Mammary epithelial cell (primary cell): ENCODE measurements around the gene THSD7A.

Experiments
- EZH2 ChIP-seq: IDR thresholded peaks from 2 replicates; pipeline ENCODE4 v1.6.1; 2012; ENCODE audit warnings: low read length, inconsistent platforms, borderline replicate concordance
- TF ChIP-seq, protein P1 (sequence below), 2 donors: IDR thresholded peaks in 1 of 2; conservative IDR thresholded peaks in 1 of 2; 2 replicates each; pipeline ENCODE4 v1.5.1; 2011 to 2012; ENCODE audit warnings: inconsistent platforms in 2 of 2, low read length in 2 of 2, mild to moderate bottlenecking in 2 of 2, control low read depth in 1 of 2, low read depth in 1 of 2; ENCODE audit not compliant: insufficient read depth in 1 of 2; ENCODE audit errors: extremely low read depth in 1 of 2

DNA sequence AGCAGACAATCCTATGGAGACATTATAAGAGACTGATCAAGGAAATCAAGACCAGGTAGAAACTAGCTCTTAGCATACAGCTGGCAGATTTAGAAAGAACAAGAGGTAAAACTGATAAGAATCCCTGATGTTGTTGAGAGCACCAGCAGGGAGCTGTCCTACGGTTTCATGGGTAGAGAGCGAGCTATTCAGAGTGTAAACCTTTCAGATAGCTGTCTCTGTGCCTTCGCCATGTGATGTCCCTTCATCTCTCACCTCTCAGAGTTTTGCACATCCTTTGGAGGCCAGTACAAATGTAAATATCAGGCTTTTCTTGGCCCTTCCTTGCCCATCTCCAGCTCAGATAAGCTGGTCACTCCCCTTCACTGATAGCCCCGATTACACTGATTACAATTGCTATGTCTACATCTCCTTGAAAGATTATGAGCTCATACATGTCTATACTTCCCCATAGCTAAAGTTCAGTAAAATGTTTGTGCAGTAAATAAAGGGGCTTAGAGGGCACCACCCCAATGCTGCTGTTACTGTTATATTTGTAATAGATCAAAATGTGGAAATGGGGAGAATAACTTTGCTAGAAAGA lies 21.9 kb downstream of the THSD7A start:
- TF ChIP-seq, protein P1, sequence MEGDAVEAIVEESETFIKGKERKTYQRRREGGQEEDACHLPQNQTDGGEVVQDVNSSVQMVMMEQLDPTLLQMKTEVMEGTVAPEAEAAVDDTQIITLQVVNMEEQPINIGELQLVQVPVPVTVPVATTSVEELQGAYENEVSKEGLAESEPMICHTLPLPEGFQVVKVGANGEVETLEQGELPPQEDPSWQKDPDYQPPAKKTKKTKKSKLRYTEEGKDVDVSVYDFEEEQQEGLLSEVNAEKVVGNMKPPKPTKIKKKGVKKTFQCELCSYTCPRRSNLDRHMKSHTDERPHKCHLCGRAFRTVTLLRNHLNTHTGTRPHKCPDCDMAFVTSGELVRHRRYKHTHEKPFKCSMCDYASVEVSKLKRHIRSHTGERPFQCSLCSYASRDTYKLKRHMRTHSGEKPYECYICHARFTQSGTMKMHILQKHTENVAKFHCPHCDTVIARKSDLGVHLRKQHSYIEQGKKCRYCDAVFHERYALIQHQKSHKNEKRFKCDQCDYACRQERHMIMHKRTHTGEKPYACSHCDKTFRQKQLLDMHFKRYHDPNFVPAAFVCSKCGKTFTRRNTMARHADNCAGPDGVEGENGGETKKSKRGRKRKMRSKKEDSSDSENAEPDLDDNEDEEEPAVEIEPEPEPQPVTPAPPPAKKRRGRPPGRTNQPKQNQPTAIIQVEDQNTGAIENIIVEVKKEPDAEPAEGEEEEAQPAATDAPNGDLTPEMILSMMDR (conservative IDR thresholded peaks at IDR 0.05 in 1 of 2, IDR thresholded peaks at IDR 0.05 in 1 of 2; ENCODE audit: extremely low read depth in 1 of 2, insufficient read depth in 1 of 2, low read depth in 1 of 2, low read length in 2 of 2): no peak
- no peak for TF ChIP-seq EZH2
